Erythroblast (primary cell): ENCODE results near the gene DCP1B.

Source experiments
- DNase-seq, 2 experiments: peaks; one replicate each; lab custom pipeline; 2025; lab: John Stamatoyannopoulos, UW
- GATA1 ChIP-seq: IDR thresholded peaks from 2 replicates; pipeline ENCODE4 v1.6.1; 2011; ENCODE audit warnings: low read depth, mild to moderate bottlenecking, control low read depth, low read length, moderate library complexity
- POLR2A ChIP-seq: IDR thresholded peaks from 2 replicates; pipeline ENCODE4 v1.6.1; 2011; ENCODE audit warnings: mild to moderate bottlenecking, low read length

The DCP1B gene

GRCh38 chr12:1930803-1931597 lies 73.3 kb downstream of the DCP1B start:
- DNase-seq = no peak
- TF ChIP-seq POLR2A = no peak

GRCh38 chr12:1929985-1930802 lies 74.1 kb downstream of the DCP1B start:
- no peak for DNase-seq
- no peak for TF ChIP-seq POLR2A
- no peak for TF ChIP-seq GATA1

- no peak for DNase-seq
- TF ChIP-seq POLR2A (no peak), GATA1 (no peak)
These were observed 74.8 kb downstream of the DCP1B start for GRCh38 chr12:1929241-1929984.

- no peak for TF ChIP-seq POLR2A
- TF ChIP-seq GATA1 = no peak
- DNase-seq = no peak
These were observed 75.7 kb downstream of the DCP1B start for GRCh38 chr12:1928439-1929121.

- TF ChIP-seq POLR2A (no peak), GATA1 (no peak)
- no peak for DNase-seq
These were observed 76.4 kb downstream of the DCP1B start for GRCh38 chr12:1927751-1928351.

GRCh38 chr12:1927051-1927680 lies 77.1 kb downstream of the DCP1B start:
- no peak for DNase-seq
- TF ChIP-seq GATA1 = no peak
- no peak for TF ChIP-seq POLR2A

GRCh38 chr12:1926251-1926657 lies 78.0 kb downstream of the DCP1B start:
- no peak for DNase-seq
- TF ChIP-seq POLR2A (no peak), GATA1 (no peak)

- no peak for TF ChIP-seq GATA1
- TF ChIP-seq POLR2A = no peak
- DNase-seq = no peak
These were observed 78.6 kb downstream of the DCP1B start for GRCh38 chr12:1925684-1926006.

GRCh38 chr12:1924996-1925683 lies 79.1 kb downstream of the DCP1B start:
- no peak for DNase-seq
- TF ChIP-seq POLR2A (peak; percentile 33), GATA1 (no peak)

GRCh38 chr12:1922985-1923384 lies 81.3 kb downstream of the DCP1B start:
- no peak for TF ChIP-seq GATA1
- TF ChIP-seq POLR2A = no peak
- DNase-seq = no peak

- TF ChIP-seq POLR2A (no peak), GATA1 (no peak)
- DNase-seq = no peak
These were observed 82.1 kb downstream of the DCP1B start for GRCh38 chr12:1922075-1922709.

- no peak for DNase-seq
- TF ChIP-seq GATA1 (no peak), POLR2A (no peak)
These were observed 83.3 kb downstream of the DCP1B start for GRCh38 chr12:1920971-1921370.
